NCI-H2107 (cell line): ENCODE data around the gene GRIN2C.

Experiments
- DNase-seq: peaks from one replicate; lab custom pipeline; 2025; lab: John Stamatoyannopoulos, UW

The GRIN2C gene

GRCh38 chr17:74821655-74822334 lies 37.9 kb downstream of the GRIN2C start:
- no peak for DNase-seq

- DNase-seq = no peak
These were observed 39.8 kb downstream of the GRIN2C start for GRCh38 chr17:74819801-74820436.

GRCh38 chr17:74818291-74818938 lies 41.3 kb downstream of the GRIN2C start:
- DNase-seq = no peak

- no peak for DNase-seq
These were observed 42.6 kb downstream of the GRIN2C start for GRCh38 chr17:74816905-74817620.

- no peak for DNase-seq
These were observed 43.9 kb downstream of the GRIN2C start for GRCh38 chr17:74815550-74816370.

GRCh38 chr17:74815067-74815466 lies 44.6 kb downstream of the GRIN2C start:
- no peak for DNase-seq

GRCh38 chr17:74814453-74814852 lies 45.2 kb downstream of the GRIN2C start:
- no peak for DNase-seq

- no peak for DNase-seq
These were observed 47.3 kb downstream of the GRIN2C start for GRCh38 chr17:74812109-74813009.

- DNase-seq = no peak
These were observed 48.8 kb downstream of the GRIN2C start for GRCh38 chr17:74810699-74811485.

- no peak for DNase-seq
These were observed 50.8 kb downstream of the GRIN2C start for GRCh38 chr17:74808714-74809430.

- peak; percentile 67 for DNase-seq
These were observed 51.8 kb downstream of the GRIN2C start for GRCh38 chr17:74807925-74808324.

GRCh38 chr17:74807441-74807840 lies 52.2 kb downstream of the GRIN2C start:
- DNase-seq = no peak

GRCh38 chr17:74806334-74806733 lies 53.4 kb downstream of the GRIN2C start:
- no peak for DNase-seq

- DNase-seq = no peak
These were observed 54.1 kb downstream of the GRIN2C start for GRCh38 chr17:74805591-74805991.

- DNase-seq = no peak
These were observed 55.0 kb downstream of the GRIN2C start for GRCh38 chr17:74804683-74805082.

- no peak for DNase-seq
These were observed 55.7 kb downstream of the GRIN2C start for GRCh38 chr17:74803971-74804370.

- DNase-seq = no peak
These were observed 56.2 kb downstream of the GRIN2C start for GRCh38 chr17:74803388-74803930.

- no peak for DNase-seq
These were observed 57.8 kb downstream of the GRIN2C start for GRCh38 chr17:74801896-74802295.

- DNase-seq = no peak
These were observed 59.2 kb downstream of the GRIN2C start for GRCh38 chr17:74800531-74800930.
